Parathyroid adenoma (tissue), 2 donors: Measurements from ENCODE around the gene GAD2.

Experiments
- H2AFZ ChIP-seq: fragments of 300-600 bp; sonication (generic); one replicate; pipeline ENCODE4 v1.7.0; 2017; ENCODE audit warnings: antibody characterized with exemption, mild to moderate bottlenecking
- H3K27ac ChIP-seq: fragments of 300-600 bp; sonication (generic); one replicate; pipeline ENCODE4 v1.7.0; 2017
- H3K27me3 ChIP-seq: fragments of 300-600 bp; sonication (generic); one replicate; pipeline ENCODE4 v1.7.0; 2017; ENCODE audit warnings: low read length; ENCODE audit not compliant: control insufficient read depth, insufficient read depth
- H3K36me3 ChIP-seq: fragments of 300-600 bp; sonication (generic); one replicate; pipeline ENCODE4 v1.7.0; 2017; ENCODE audit warnings: low read length; ENCODE audit not compliant: control insufficient read depth, insufficient read depth
- H3K4me1 ChIP-seq: fragments of 300-600 bp; sonication (generic); one replicate; pipeline ENCODE4 v1.7.0; 2017; ENCODE audit warnings: control low read depth
- H3K4me2 ChIP-seq: fragments of 300-600 bp; sonication (generic); one replicate; pipeline ENCODE4 v1.7.0; 2017; ENCODE audit warnings: low read length
- H3K4me3 ChIP-seq: fragments of 300-600 bp; sonication (generic); one replicate; pipeline ENCODE4 v1.7.0; 2017; ENCODE audit warnings: low read depth, low read length
- H3K79me2 ChIP-seq: fragments of 300-600 bp; sonication (generic); one replicate; pipeline ENCODE4 v1.7.0; 2017; ENCODE audit warnings: control low read depth
- H3K9ac ChIP-seq: fragments of 300-600 bp; sonication (generic); one replicate; pipeline ENCODE4 v1.7.0; 2017; ENCODE audit warnings: mild to moderate bottlenecking
- H3K9me3 ChIP-seq: fragments of 300-600 bp; sonication (generic); one replicate; pipeline ENCODE4 v1.7.0; 2017; ENCODE audit warnings: low read length; ENCODE audit not compliant: control insufficient read depth
- CTCF ChIP-seq: fragments of 300-600 bp; sonication (generic); IDR thresholded peaks from one replicate; pipeline ENCODE4 v1.7.0; 2017; ENCODE audit warnings: antibody characterized with exemption, mild to moderate bottlenecking
- donor health status: primary hyperparathyroidism.

The GAD2 gene

GRCh38 chr10:26269754-26270153 is 53.2 kb downstream of the GAD2 start:
- Histone ChIP-seq H3K9ac (no peak overlapping the region), H3K9me3 (no peaks in the 10 kb centered on the region), H3K4me3 (no peak overlapping the region), H2AFZ (no peak overlapping the region), H3K79me2 (no peaks in the 10 kb centered on the region), H3K27me3 (no peaks in the 10 kb centered on the region), H3K27ac (no peak overlapping the region), H3K4me2 (no peak overlapping the region), H3K36me3 (no peaks in the 10 kb centered on the region), H3K4me1 (no peaks in the 10 kb centered on the region)
- no peak for TF ChIP-seq CTCF

- no peaks in the 10 kb centered on the region for H3K36me3 ChIP-seq
- H3K4me2 ChIP-seq = no peak overlapping the region
- no peak overlapping the region for H3K4me3 ChIP-seq
- no peak for TF ChIP-seq CTCF
- H3K4me1 ChIP-seq = no peaks in the 10 kb centered on the region
- H3K27ac ChIP-seq = no peak overlapping the region
- H2AFZ ChIP-seq = no peak overlapping the region
- H3K9ac ChIP-seq = no peak overlapping the region
- H3K27me3 ChIP-seq = no peaks in the 10 kb centered on the region
- H3K79me2 ChIP-seq = no peaks in the 10 kb centered on the region
- no peaks in the 10 kb centered on the region for H3K9me3 ChIP-seq
Measured at GRCh38 chr10:26274391-26274790, 57.8 kb downstream of the GAD2 start.

GRCh38 chr10:26278295-26278694 is 61.7 kb downstream of the GAD2 start:
- Histone ChIP-seq H3K27ac (no peak overlapping the region), H3K4me2 (no peak overlapping the region), H3K9me3 (no peaks in the 10 kb centered on the region), H3K4me1 (no peaks in the 10 kb centered on the region), H3K79me2 (no peaks in the 10 kb centered on the region), H3K27me3 (no peaks in the 10 kb centered on the region), H2AFZ (no peak overlapping the region), H3K9ac (no peak overlapping the region), H3K36me3 (no peaks in the 10 kb centered on the region), H3K4me3 (no peak overlapping the region)
- no peak for TF ChIP-seq CTCF

GRCh38 chr10:26290236-26290635 is 73.7 kb downstream of the GAD2 start:
- no peaks in the 10 kb centered on the region for H3K79me2 ChIP-seq
- no peak overlapping the region for H3K4me2 ChIP-seq
- H3K27ac ChIP-seq = no peak overlapping the region
- H3K4me3 ChIP-seq = no peak overlapping the region
- H3K9ac ChIP-seq = no peak overlapping the region
- no peak overlapping the region for H2AFZ ChIP-seq
- H3K27me3 ChIP-seq = no peaks in the 10 kb centered on the region
- H3K9me3 ChIP-seq = no peaks in the 10 kb centered on the region
- H3K4me1 ChIP-seq = no peaks in the 10 kb centered on the region
- TF ChIP-seq CTCF = no peak
- H3K36me3 ChIP-seq = no peaks in the 10 kb centered on the region

- no peak for TF ChIP-seq CTCF
- Histone ChIP-seq H3K4me2 (no peak overlapping the region), H3K79me2 (no peaks in the 10 kb centered on the region), H3K27ac (no peak overlapping the region), H3K4me1 (no peaks in the 10 kb centered on the region), H3K9me3 (no peaks in the 10 kb centered on the region), H2AFZ (no peak overlapping the region), H3K27me3 (no peaks in the 10 kb centered on the region), H3K4me3 (no peak overlapping the region), H3K36me3 (no peaks in the 10 kb centered on the region), H3K9ac (no peak overlapping the region)
Measured at GRCh38 chr10:26291721-26292480, 75.3 kb downstream of the GAD2 start.
